GM21515 (cell line): ENCODE measurements around the gene BARX2.

Experiments used
- ATAC-seq: cut with Tn5 transposase; IDR thresholded peaks from one replicate; pipeline ENCODE4 v1.9.1; 2021; ENCODE audit not compliant: unreplicated experiment

The BARX2 gene

DNA sequence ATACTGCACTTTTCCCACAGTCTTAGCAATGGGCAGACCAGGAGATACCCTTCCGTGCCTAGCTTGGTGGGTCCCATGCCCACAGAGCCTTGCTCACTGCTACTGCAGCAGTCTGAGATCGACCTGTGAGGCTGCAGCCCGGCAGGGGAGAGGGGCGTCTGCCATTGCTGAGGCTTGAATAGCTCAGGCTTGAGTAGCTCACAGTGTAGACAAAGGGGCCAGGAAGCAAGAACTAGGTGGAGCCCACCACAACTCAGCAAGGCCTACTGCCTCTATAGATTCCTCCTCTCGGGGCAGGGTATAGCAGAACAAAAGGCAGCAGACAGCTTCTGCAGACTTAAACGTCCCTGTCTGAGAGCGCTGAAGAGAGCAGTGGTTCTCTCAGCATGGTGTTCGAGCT, 118.1 kb downstream of the BARX2 start:
- ATAC-seq: no peak
